Measurements from ENCODE around the gene SLC6A8. TPM values are rescaled to one million over a fixed set of nuclear protein-coding genes. Genes with fewer than 3 reads are reported as not detected.

Gene SLC6A8
- total and polyA plus RNA-seq, 4 experiments from 2014 or later, result 0.11 to 1.4 (median 0.53) TPM

GRCh38 chrX:153649915-153650782 is 37.6 kb upstream of the SLC6A8 start:
- Mint-ChIP-seq H3K27ac (no peak overlapping the region), H3K4me1 (no peaks in the 10 kb centered on the region), H3K36me3 (no peaks in the 10 kb centered on the region), H3K9me3 (peaks cover 0 to 5% (median 0%) of the 10 kb centered on the region in 8 donors), H3K27me3 (peaks cover 4 to 6% of the 10 kb centered on the region in 2 donors), H3K4me3 (no peak overlapping the region)
- Histone ChIP-seq H3K9me3 (ENCODE audit: control insufficient read depth in 1 of 2, low read length in 2 of 2) (no peaks in the 10 kb centered on the region), H3K36me3 (ENCODE audit: insufficient read depth, low read length) (no peaks in the 10 kb centered on the region), H3K27me3 (ENCODE audit: insufficient read depth, low read length) (peaks cover 3% of the 10 kb centered on the region), H3K4me3 (ENCODE audit: low read length in 2 of 2) (no peak overlapping the region), H3K4me1 (ENCODE audit: insufficient read depth, low read length) (no peaks in the 10 kb centered on the region), H3K27ac (ENCODE audit: low read depth, low read length) (no peak overlapping the region)
- intact Hi-C loops (cut with micrococcal nuclease), result loop anchor here (1.0 kb wide), 2 partner anchors 96 to 111 kb away; no protein-coding TSS in a partner anchor
- ChIA-PET CTCF (ENCODE audit: partially characterized antibody) (interaction anchor here (0.9 to 6.2 kb wide), 6 partner anchors 40 to 111 kb away, joined by 3 to 33 read pairs (median 18); no protein-coding TSS in a partner anchor), POLR2A (ENCODE audit: partially characterized antibody) (interaction anchor here (1.4 kb wide), 1 partner anchor 40 kb away, joined by 5 read pairs; no protein-coding TSS in a partner anchor)
- no peak for DNase-seq

- ChIA-PET POLR2A (ENCODE audit: partially characterized antibody) (no interaction called here), CTCF (ENCODE audit: partially characterized antibody) (interaction anchor here (3.6 to 4.9 kb wide), 2 partner anchors 41 to 97 kb away, joined by 20 to 22 read pairs; no protein-coding TSS in a partner anchor)
- peaks cover 0 to 5% (median 0%) of the 10 kb centered on the region in 8 donors for H3K9me3 Mint-ChIP-seq
- H3K4me3 Mint-ChIP-seq, result no peak overlapping the region
- no peaks in the 10 kb centered on the region for H3K36me3 ChIP-seq (ENCODE audit: insufficient read depth, low read length)
- peaks cover 0 to 4% of the 10 kb centered on the region in 2 donors for H3K27me3 Mint-ChIP-seq
- no peak overlapping the region for H3K4me3 ChIP-seq (ENCODE audit: low read length in 2 of 2)
- H3K36me3 Mint-ChIP-seq, result no peaks in the 10 kb centered on the region
- intact Hi-C loops (cut with micrococcal nuclease), result no loop called here
- no peak overlapping the region for H3K27ac Mint-ChIP-seq
- no peak overlapping the region for H3K27ac ChIP-seq (ENCODE audit: low read depth, low read length)
- no peaks in the 10 kb centered on the region for H3K4me1 Mint-ChIP-seq
- no peaks in the 10 kb centered on the region for H3K27me3 ChIP-seq (ENCODE audit: insufficient read depth, low read length)
- H3K9me3 ChIP-seq (ENCODE audit: control insufficient read depth in 1 of 2, low read length in 2 of 2), result no peaks in the 10 kb centered on the region
- no peaks in the 10 kb centered on the region for H3K4me1 ChIP-seq (ENCODE audit: insufficient read depth, low read length)
- no peak for DNase-seq
Measured at GRCh38 chrX:153650959-153651358, 36.8 kb upstream of the SLC6A8 start.

GRCh38 chrX:153651540-153652079 is 36.1 kb upstream of the SLC6A8 start:
- intact Hi-C loops (cut with micrococcal nuclease), result no loop called here
- Mint-ChIP-seq H3K4me3 (no peak overlapping the region), H3K4me1 (no peaks in the 10 kb centered on the region), H3K36me3 (no peaks in the 10 kb centered on the region), H3K27ac (no peak overlapping the region), H3K27me3 (no peaks in the 10 kb centered on the region), H3K9me3 (peaks cover 0 to 5% (median 0%) of the 10 kb centered on the region in 8 donors)
- Histone ChIP-seq H3K27ac (ENCODE audit: low read depth, low read length) (no peak overlapping the region), H3K36me3 (ENCODE audit: insufficient read depth, low read length) (no peaks in the 10 kb centered on the region), H3K9me3 (ENCODE audit: control insufficient read depth in 1 of 2, low read length in 2 of 2) (no peaks in the 10 kb centered on the region), H3K4me3 (ENCODE audit: low read length in 2 of 2) (no peak overlapping the region), H3K27me3 (ENCODE audit: insufficient read depth, low read length) (no peaks in the 10 kb centered on the region), H3K4me1 (ENCODE audit: insufficient read depth, low read length) (no peaks in the 10 kb centered on the region)
- DNase-seq, result no peak
- ChIA-PET CTCF (ENCODE audit: partially characterized antibody) (interaction anchor here (1.0 to 4.9 kb wide), 2 partner anchors 10 to 42 kb away, joined by 5 to 22 read pairs; no protein-coding TSS in a partner anchor), POLR2A (ENCODE audit: partially characterized antibody) (no interaction called here)

GRCh38 chrX:153653556-153653955 is 34.2 kb upstream of the SLC6A8 start:
- no peaks in the 10 kb centered on the region for H3K36me3 Mint-ChIP-seq
- no peaks in the 10 kb centered on the region for H3K4me1 Mint-ChIP-seq
- intact Hi-C loops (cut with micrococcal nuclease), result no loop called here
- POLR2A ChIA-PET (ENCODE audit: partially characterized antibody), result no interaction called here
- CTCF ChIA-PET (ENCODE audit: partially characterized antibody), result interaction anchor here (1.2 to 4.9 kb wide), 4 partner anchors 15 to 100 kb away, joined by 3 to 22 read pairs (median 6); no protein-coding TSS in a partner anchor
- no peaks in the 10 kb centered on the region for H3K9me3 ChIP-seq (ENCODE audit: control insufficient read depth in 1 of 2, low read length in 2 of 2)
- no peak overlapping the region for H3K27ac Mint-ChIP-seq
- no peak overlapping the region for H3K4me3 ChIP-seq (ENCODE audit: low read length in 2 of 2)
- no peak overlapping the region for H3K27ac ChIP-seq (ENCODE audit: low read depth, low read length)
- H3K4me1 ChIP-seq (ENCODE audit: insufficient read depth, low read length), result no peaks in the 10 kb centered on the region
- H3K9me3 Mint-ChIP-seq, result peaks cover 0 to 5% (median 0%) of the 10 kb centered on the region in 8 donors
- DNase-seq, result no peak
- H3K27me3 ChIP-seq (ENCODE audit: insufficient read depth, low read length), result no peaks in the 10 kb centered on the region
- H3K27me3 Mint-ChIP-seq, result no peaks in the 10 kb centered on the region
- no peaks in the 10 kb centered on the region for H3K36me3 ChIP-seq (ENCODE audit: insufficient read depth, low read length)
- no peak overlapping the region for H3K4me3 Mint-ChIP-seq

- ChIA-PET POLR2A (ENCODE audit: partially characterized antibody) (no interaction called here), CTCF (ENCODE audit: partially characterized antibody) (interaction anchor here (0.7 to 2.8 kb wide), 5 partner anchors 8 to 117 kb away, joined by 3 to 13 read pairs (median 4); no protein-coding TSS in a partner anchor)
- Mint-ChIP-seq H3K36me3 (no peaks in the 10 kb centered on the region), H3K4me3 (no peak overlapping the region), H3K4me1 (peaks cover 0 to 4% (median 1%) of the 10 kb centered on the region in 4 donors), H3K27me3 (peaks cover 0 to 1% of the 10 kb centered on the region in 2 donors), H3K27ac (no peak overlapping the region), H3K9me3 (peaks cover 0 to 6% (median 0%) of the 10 kb centered on the region in 8 donors)
- no peak for DNase-seq
- H3K4me1 ChIP-seq (ENCODE audit: insufficient read depth, low read length), result no peaks in the 10 kb centered on the region
- no peaks in the 10 kb centered on the region for H3K9me3 ChIP-seq (ENCODE audit: control insufficient read depth in 1 of 2, low read length in 2 of 2)
- no peak overlapping the region for H3K27ac ChIP-seq (ENCODE audit: low read depth, low read length)
- intact Hi-C loops (cut with micrococcal nuclease), result no loop called here
- H3K36me3 ChIP-seq (ENCODE audit: insufficient read depth, low read length), result no peaks in the 10 kb centered on the region
- no peaks in the 10 kb centered on the region for H3K27me3 ChIP-seq (ENCODE audit: insufficient read depth, low read length)
- no peak overlapping the region for H3K4me3 ChIP-seq (ENCODE audit: low read length in 2 of 2)
Measured at GRCh38 chrX:153657161-153657560, 30.6 kb upstream of the SLC6A8 start.

- Histone ChIP-seq H3K36me3 (ENCODE audit: insufficient read depth, low read length) (no peaks in the 10 kb centered on the region), H3K27ac (ENCODE audit: low read depth, low read length) (no peak overlapping the region), H3K4me3 (ENCODE audit: low read length in 2 of 2) (no peak overlapping the region), H3K4me1 (ENCODE audit: insufficient read depth, low read length) (no peaks in the 10 kb centered on the region), H3K27me3 (ENCODE audit: insufficient read depth, low read length) (no peaks in the 10 kb centered on the region), H3K9me3 (ENCODE audit: control insufficient read depth in 1 of 2, low read length in 2 of 2) (no peaks in the 10 kb centered on the region)
- no peak for DNase-seq
- H3K4me3 Mint-ChIP-seq, result no peak overlapping the region
- peaks cover 0 to 1% of the 10 kb centered on the region in 2 donors for H3K27me3 Mint-ChIP-seq
- H3K4me1 Mint-ChIP-seq, result peaks cover 0 to 9% (median 3%) of the 10 kb centered on the region in 4 donors
- H3K9me3 Mint-ChIP-seq, result peaks cover 0 to 1% (median 0%) of the 10 kb centered on the region in 8 donors
- H3K27ac Mint-ChIP-seq, result no peak overlapping the region
- POLR2A ChIA-PET (ENCODE audit: partially characterized antibody), result no interaction called here
- no peaks in the 10 kb centered on the region for H3K36me3 Mint-ChIP-seq
- CTCF ChIA-PET (ENCODE audit: partially characterized antibody), result interaction anchor here (1.6 to 5.3 kb wide), 2 partner anchors 49 to 120 kb away, joined by 6 to 35 read pairs; no protein-coding TSS in a partner anchor
- intact Hi-C loops (cut with micrococcal nuclease), result no loop called here
Measured at GRCh38 chrX:153659268-153659667, 28.5 kb upstream of the SLC6A8 start.

- DNase-seq, result peak; percentile 54 to 63 (median 56)
- H3K36me3 ChIP-seq (ENCODE audit: insufficient read depth, low read length), result no peaks in the 10 kb centered on the region
- no peaks in the 10 kb centered on the region for H3K4me1 ChIP-seq (ENCODE audit: insufficient read depth, low read length)
- intact Hi-C loops (cut with micrococcal nuclease), result loop anchor here (1.0 kb wide), 4 partner anchors 52 to 721 kb away; no protein-coding TSS in a partner anchor
- peaks cover 0 to 9% (median 3%) of the 10 kb centered on the region in 4 donors for H3K4me1 Mint-ChIP-seq
- H3K27ac Mint-ChIP-seq, result no peak overlapping the region
- ChIA-PET POLR2A (ENCODE audit: partially characterized antibody) (no interaction called here), CTCF (ENCODE audit: partially characterized antibody) (interaction anchor here (0.6 to 5.3 kb wide), 16 partner anchors 9 to 721 kb away, joined by 3 to 35 read pairs (median 4); no protein-coding TSS in a partner anchor)
- no peak overlapping the region for H3K4me3 ChIP-seq (ENCODE audit: low read length in 2 of 2)
- peak overlapping the region; percentile 20 to 75 (median 68) for H3K4me3 Mint-ChIP-seq
- H3K36me3 Mint-ChIP-seq, result no peaks in the 10 kb centered on the region
- H3K9me3 Mint-ChIP-seq, result peaks cover 0 to 1% (median 0%) of the 10 kb centered on the region in 8 donors
- H3K9me3 ChIP-seq (ENCODE audit: control insufficient read depth in 1 of 2, low read length in 2 of 2), result no peaks in the 10 kb centered on the region
- no peak overlapping the region for H3K27ac ChIP-seq (ENCODE audit: low read depth, low read length)
- H3K27me3 ChIP-seq (ENCODE audit: insufficient read depth, low read length), result no peaks in the 10 kb centered on the region
- peaks cover 0 to 1% of the 10 kb centered on the region in 2 donors for H3K27me3 Mint-ChIP-seq
Measured at GRCh38 chrX:153662266-153662665, 25.5 kb upstream of the SLC6A8 start.
